Measurements from ENCODE around the gene AKNAD1. TPM values are rescaled to one million over a fixed set of nuclear protein-coding genes. Genes with fewer than 3 reads are reported as not detected.

AKNAD1 gene
- total RNA-seq, 1 donor from 2014 or later, result 0.92 TPM

DNA sequence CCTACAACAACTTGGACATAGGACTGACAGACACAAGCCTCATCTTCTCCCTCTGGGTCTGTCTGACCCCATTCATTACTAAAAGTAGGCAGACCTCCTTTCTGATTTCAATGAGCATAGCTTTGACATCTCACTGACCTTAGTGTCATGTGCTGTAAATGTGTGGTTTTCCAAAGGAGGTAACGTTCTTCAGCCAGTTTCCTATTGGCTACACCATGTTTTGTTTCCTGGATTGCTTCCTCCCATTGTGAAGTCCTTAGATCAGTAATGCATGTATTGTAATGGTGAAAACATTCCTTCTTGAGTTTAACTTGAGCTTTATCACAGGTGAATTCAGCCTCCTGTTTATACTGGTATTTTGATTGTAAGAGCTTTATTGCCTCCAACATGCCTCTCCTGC lies 89.8 kb downstream of the AKNAD1 start:
- Mint-ChIP-seq H3K4me1 (ENCODE audit: unreplicated experiment) (no peaks in the 10 kb centered on the region), H3K27ac (no peak overlapping the region), H3K36me3 (peaks cover 27% of the 10 kb centered on the region), H3K27me3 (no peaks in the 10 kb centered on the region), H3K9me3 (no peaks in the 10 kb centered on the region), H3K4me3 (no peak overlapping the region)
- TF ChIP-seq CTCF (conservative IDR thresholded peaks at IDR 0.05), result no peak
- DNase-seq (ENCODE audit: extremely low spot score, unreplicated experiment), result no peak

Other genes with a start within 250 kb of the AKNAD1 start
- 6.9 and 11.5 TPM in 2 replicates for gene HENMT1, start 196.0 kb downstream of the AKNAD1 start, total RNA-seq (ENCODE audit: low replicate concordance)
- 37.3 and 45.6 TPM in 2 replicates for gene PRPF38B, start 164.8 kb downstream of the AKNAD1 start, total RNA-seq (ENCODE audit: low replicate concordance)
- not detected in 2 replicates for gene FNDC7, start 144.2 kb downstream of the AKNAD1 start, total RNA-seq (ENCODE audit: low replicate concordance)
- gene STXBP3, start 110.4 kb downstream of the AKNAD1 start, total RNA-seq (ENCODE audit: low replicate concordance), result 40.5 and 48.4 TPM in 2 replicates
- gene GPSM2, start 19.9 kb upstream of the AKNAD1 start, total RNA-seq (ENCODE audit: low replicate concordance), result 21.8 and 27.9 TPM in 2 replicates
- 24.2 and 32.9 TPM in 2 replicates for gene CLCC1, start 106.4 kb upstream of the AKNAD1 start, total RNA-seq (ENCODE audit: low replicate concordance)
- gene WDR47, start 185.0 kb upstream of the AKNAD1 start, total RNA-seq (ENCODE audit: low replicate concordance), result 12.6 and 15.2 TPM in 2 replicates
- 30.0 and 37.8 TPM in 2 replicates for gene TAF13, start 218.9 kb upstream of the AKNAD1 start, total RNA-seq (ENCODE audit: low replicate concordance)
- 29.6 and 38.8 TPM in 2 replicates for gene TMEM167B, start 233.7 kb upstream of the AKNAD1 start, total RNA-seq (ENCODE audit: low replicate concordance)

Measured in type B pancreatic cell (in vitro differentiated cells).